ENCODE measurements around the gene HHIPL1.

Gene HHIPL1

GRCh38 chr14:99663386-99664057 is 18.6 kb downstream of the HHIPL1 start:
- DNase-seq = no peak

GRCh38 chr14:99664058-99664936 is 19.4 kb downstream of the HHIPL1 start:
- DNase-seq = no peak

- no peak for DNase-seq
Measured at GRCh38 chr14:99664937-99665273, 20.0 kb downstream of the HHIPL1 start.

- DNase-seq = no peak
Measured at GRCh38 chr14:99666533-99666932, 21.6 kb downstream of the HHIPL1 start.

GRCh38 chr14:99667045-99667444 is 22.1 kb downstream of the HHIPL1 start:
- DNase-seq = no peak

GRCh38 chr14:99667821-99668220 is 22.9 kb downstream of the HHIPL1 start:
- no peak for DNase-seq

- DNase-seq = no peak
Measured at GRCh38 chr14:99668307-99669295, 23.7 kb downstream of the HHIPL1 start.

- no peak for DNase-seq
Measured at GRCh38 chr14:99670361-99671234, 25.7 kb downstream of the HHIPL1 start.

- DNase-seq = no peak
Measured at GRCh38 chr14:99671235-99672224, 26.6 kb downstream of the HHIPL1 start.

GRCh38 chr14:99672506-99673304 is 27.8 kb downstream of the HHIPL1 start:
- DNase-seq = no peak

- DNase-seq = no peak
Measured at GRCh38 chr14:99673305-99674063, 28.6 kb downstream of the HHIPL1 start.

GRCh38 chr14:99674064-99674650 is 29.2 kb downstream of the HHIPL1 start:
- DNase-seq = no peak

- DNase-seq = no peak
Measured at GRCh38 chr14:99674776-99675381, 29.9 kb downstream of the HHIPL1 start.

- no peak for DNase-seq
Measured at GRCh38 chr14:99675382-99675835, 30.5 kb downstream of the HHIPL1 start.

- DNase-seq = no peak
Measured at GRCh38 chr14:99675951-99676350, 31.0 kb downstream of the HHIPL1 start.

- no peak for DNase-seq
Measured at GRCh38 chr14:99676657-99677056, 31.7 kb downstream of the HHIPL1 start.

- no peak for DNase-seq
Measured at GRCh38 chr14:99677231-99678140, 32.6 kb downstream of the HHIPL1 start.

All from NCI-H526 treated with DMSO at 0.1 percent for 48 hours (cell line).